HFFc6 (cell line): ENCODE data around the gene NPDC1. TPM values are rescaled to one million over a fixed set of nuclear protein-coding genes. Genes with fewer than 3 reads are reported as not detected.
A peak's percentile ranks its signal among the peaks of the same experiment; 100 is the strongest.
"Not testable (repeated sequence)": the region's sequence is repeated elsewhere in the genome, so short reads cannot be mapped to it uniquely, and the experiment has no call there.

Source experiments
- DNase-seq: peaks from one replicate; pipeline ENCODE4 v3.0.0-alpha.2; 2018
- H3K27ac Mint-ChIP-seq: 2 replicates; pipeline ENCODE4 v1.8.0; 2020; ENCODE audit warnings: mild to moderate bottlenecking, mixed read lengths
- H3K27me3 Mint-ChIP-seq: 2 replicates; pipeline ENCODE4 v1.8.0; 2021; ENCODE audit warnings: mild to moderate bottlenecking, moderate library complexity, mixed read lengths; ENCODE audit not compliant: insufficient read depth
- H3K36me3 Mint-ChIP-seq: 2 replicates; pipeline ENCODE4 v1.8.0; 2021; ENCODE audit warnings: low read depth, mixed read lengths
- H3K4me1 Mint-ChIP-seq: 2 replicates; pipeline ENCODE4 v1.8.0; 2020; ENCODE audit warnings: low read depth, mixed read lengths
- H3K4me3 Mint-ChIP-seq: 2 replicates; pipeline ENCODE4 v1.8.0; 2020; ENCODE audit warnings: mild to moderate bottlenecking, moderate library complexity, mixed read lengths
- H3K9me3 Mint-ChIP-seq: 2 replicates; pipeline ENCODE4 v1.8.0; 2020; ENCODE audit warnings: mild to moderate bottlenecking, mixed read lengths
- total RNA-seq, 6 experiments: library from RNA; stranded (reverse); fragmentation: NEBNext Ultra II Directional; extraction: Animal tissue kit (Norgen Biotek cat#: 25700); gene quantifications; 2 replicates in 1 of 6; 3 replicates in 5 of 6; pipeline ENCODE4 v1.2.3, GENCODE V29; 2021
- TF ChIP-seq, protein P1 (sequence below): fragments of 200-600 bp; sonication (generic); IDR thresholded peaks from 2 replicates; pipeline ENCODE4 v1.5.0; 2021; ENCODE audit warnings: antibody characterized with exemption, mild to moderate bottlenecking

NPDC1 gene
- total RNA-seq, 6 experiments from 2014 or later: 112 to 197 (median 119) TPM

DNA sequence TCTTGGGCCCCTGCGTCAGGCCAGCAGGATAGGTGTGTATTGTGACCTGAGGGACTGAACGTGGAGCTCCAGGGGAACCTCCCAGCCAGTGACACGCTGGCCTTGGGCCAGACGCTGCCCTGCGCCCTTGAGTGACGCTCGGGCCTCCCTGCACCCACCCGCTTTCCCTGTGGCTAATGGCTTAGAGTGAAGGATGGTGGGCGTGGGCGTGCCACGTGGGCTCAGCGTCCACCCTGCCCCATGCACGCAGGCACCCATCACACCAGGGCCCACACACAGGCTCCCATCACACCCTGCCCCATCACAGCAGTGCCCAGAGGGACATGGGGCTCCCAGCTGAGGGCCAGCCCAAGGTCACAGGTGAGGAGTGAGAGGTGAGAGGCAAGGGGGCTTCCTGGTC, 8.9 kb downstream of the NPDC1 start:
- no peak for DNase-seq
- TF ChIP-seq, protein P1, sequence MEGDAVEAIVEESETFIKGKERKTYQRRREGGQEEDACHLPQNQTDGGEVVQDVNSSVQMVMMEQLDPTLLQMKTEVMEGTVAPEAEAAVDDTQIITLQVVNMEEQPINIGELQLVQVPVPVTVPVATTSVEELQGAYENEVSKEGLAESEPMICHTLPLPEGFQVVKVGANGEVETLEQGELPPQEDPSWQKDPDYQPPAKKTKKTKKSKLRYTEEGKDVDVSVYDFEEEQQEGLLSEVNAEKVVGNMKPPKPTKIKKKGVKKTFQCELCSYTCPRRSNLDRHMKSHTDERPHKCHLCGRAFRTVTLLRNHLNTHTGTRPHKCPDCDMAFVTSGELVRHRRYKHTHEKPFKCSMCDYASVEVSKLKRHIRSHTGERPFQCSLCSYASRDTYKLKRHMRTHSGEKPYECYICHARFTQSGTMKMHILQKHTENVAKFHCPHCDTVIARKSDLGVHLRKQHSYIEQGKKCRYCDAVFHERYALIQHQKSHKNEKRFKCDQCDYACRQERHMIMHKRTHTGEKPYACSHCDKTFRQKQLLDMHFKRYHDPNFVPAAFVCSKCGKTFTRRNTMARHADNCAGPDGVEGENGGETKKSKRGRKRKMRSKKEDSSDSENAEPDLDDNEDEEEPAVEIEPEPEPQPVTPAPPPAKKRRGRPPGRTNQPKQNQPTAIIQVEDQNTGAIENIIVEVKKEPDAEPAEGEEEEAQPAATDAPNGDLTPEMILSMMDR: no peak
- Mint-ChIP-seq H3K36me3 (no peaks in the 10 kb centered on the region), H3K4me1 (no peaks in the 10 kb centered on the region), H3K27ac (no peak overlapping the region), H3K27me3 (no peaks in the 10 kb centered on the region; the same call in 1 of the 2 replicates), H3K4me3 (no peak overlapping the region), H3K9me3 (no peaks in the 10 kb centered on the region)

DNA sequence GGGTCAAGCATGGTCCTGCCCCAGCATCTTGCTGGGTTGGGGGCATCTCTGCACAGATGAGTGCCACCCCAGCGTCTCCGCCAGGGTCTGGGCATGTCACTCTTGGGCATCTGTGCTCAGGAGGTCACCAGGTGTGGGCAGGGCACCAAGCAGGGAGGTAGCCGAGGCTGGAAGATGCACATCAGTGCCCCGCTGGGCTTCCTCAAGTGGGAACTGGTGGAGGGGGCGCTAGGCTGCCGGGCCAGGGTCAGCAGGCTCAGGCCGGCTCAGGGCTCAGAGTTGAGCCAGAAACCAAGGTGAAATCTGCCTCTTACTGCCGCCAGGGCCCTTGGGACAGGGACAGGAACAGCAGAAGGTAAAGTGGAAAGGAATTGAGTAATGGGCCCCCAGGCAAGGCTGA, 10.0 kb downstream of the NPDC1 start:
- Mint-ChIP-seq H3K4me1 (no peaks in the 10 kb centered on the region), H3K36me3 (no peaks in the 10 kb centered on the region), H3K27me3 (no peaks in the 10 kb centered on the region; the same call in 1 of the 2 replicates), H3K4me3 (no peak overlapping the region), H3K9me3 (no peaks in the 10 kb centered on the region), H3K27ac (no peak overlapping the region)
- no peak for DNase-seq
- TF ChIP-seq, protein P1: no peak

DNA sequence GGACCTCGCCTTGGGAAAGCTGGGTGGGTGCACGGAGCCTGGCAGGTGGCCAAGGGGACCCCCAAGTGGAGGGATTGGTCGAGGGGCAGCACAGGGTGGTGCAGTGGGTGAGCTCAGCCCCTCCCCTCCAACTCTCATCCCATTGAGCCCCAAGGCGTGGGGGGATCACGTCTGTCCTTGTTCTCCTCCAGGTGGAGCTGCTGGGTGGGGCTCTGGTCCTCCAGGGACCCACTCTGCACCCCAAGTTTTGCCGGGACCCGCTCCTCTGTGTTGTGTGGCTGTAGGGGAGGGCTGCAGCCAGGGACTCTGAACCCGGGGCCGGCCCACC, 10.5 kb downstream of the NPDC1 start:
- TF ChIP-seq, protein P1: peak; percentile 60
- H3K27me3 Mint-ChIP-seq: no peaks in the 10 kb centered on the region; the same call in 1 of the 2 replicates

DNA sequence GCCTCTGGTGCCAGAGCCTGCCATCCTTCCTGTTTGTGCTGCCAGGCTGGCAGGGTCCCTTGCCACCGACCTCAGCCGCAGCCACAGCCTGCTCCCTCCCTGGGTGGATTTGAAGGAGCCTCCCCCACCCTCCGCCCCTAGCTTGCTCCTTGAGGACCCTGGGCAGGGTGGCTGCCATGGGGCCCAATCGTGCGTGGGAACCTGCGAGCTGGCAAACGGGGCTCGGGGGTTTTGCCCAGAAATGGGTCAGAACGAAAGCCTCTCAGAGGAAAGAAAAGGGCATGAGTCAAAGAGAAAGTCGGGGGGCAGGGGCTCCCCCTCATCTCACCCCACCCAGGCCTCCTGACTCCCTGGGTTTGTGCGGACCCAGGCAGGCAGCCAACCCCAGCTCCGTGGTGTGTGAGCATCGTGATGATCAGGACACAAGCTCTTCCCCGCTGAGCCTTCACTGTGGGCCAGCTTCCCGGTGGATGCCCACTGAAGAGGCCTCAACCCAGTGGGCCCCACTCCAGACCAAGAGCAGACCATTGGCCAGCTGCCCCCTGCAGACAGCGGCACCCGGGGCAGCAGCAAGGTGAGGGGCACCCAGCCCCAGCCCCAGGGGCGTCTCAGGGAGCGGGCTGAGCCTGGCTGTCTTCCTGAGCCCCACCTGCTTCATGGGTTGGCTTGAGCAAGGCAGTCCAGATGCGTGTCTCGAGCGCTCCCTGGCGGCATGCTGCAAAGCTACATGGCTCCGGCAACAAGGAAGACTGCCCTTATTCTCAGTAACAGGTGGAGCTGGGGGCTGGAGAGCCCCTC, 11.1 kb downstream of the NPDC1 start:
- Mint-ChIP-seq H3K27ac (no peak overlapping the region), H3K4me1 (no peaks in the 10 kb centered on the region), H3K4me3 (no peak overlapping the region), H3K36me3 (no peaks in the 10 kb centered on the region), H3K27me3 (no peaks in the 10 kb centered on the region; the same call in 1 of the 2 replicates), H3K9me3 (no peaks in the 10 kb centered on the region)
- TF ChIP-seq, protein P1: peak; percentile 89
- peak; percentile 65 for DNase-seq

More for the DNA sequence above, 10.5 kb downstream of the NPDC1 start:
- Mint-ChIP-seq H3K36me3 (no peaks in the 10 kb centered on the region), H3K4me3 (no peak overlapping the region), H3K27ac (no peak overlapping the region), H3K4me1 (no peaks in the 10 kb centered on the region), H3K9me3 (no peaks in the 10 kb centered on the region)
- DNase-seq: no peak

DNA sequence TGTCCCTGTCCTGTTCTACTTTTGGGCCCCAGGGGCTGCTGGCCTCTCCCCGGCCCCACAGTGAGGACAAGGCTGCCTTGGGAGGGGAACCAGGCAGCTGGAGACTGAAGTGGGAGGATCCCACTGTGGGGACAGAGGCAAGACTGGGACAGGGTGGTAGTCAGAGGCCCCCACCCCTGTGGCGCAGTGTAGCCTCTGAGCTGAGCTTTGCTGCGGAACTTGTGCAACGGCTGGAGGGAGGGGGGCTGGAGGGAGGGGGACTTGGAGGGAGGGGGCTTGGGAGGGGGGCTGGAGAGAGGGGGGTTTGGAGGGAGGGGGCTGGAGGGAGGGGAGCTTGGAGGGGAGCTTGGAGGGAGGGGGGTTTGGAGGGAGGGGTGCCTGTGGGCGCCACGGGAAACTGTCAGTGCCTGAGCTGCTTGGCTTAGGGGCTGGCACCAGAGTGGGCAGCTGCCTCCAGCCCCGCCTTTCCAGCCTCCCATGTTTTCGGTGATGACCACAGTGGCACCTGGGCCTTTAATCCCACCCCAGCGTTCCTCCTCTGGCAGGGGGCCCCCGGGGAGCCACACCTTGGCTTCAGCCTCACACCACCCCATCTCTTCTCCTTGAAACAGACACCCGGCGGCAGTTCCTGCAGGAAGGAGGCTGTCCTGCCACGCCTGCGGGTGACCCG, 11.8 kb downstream of the NPDC1 start:
- Mint-ChIP-seq H3K4me1 (no peaks in the 10 kb centered on the region), H3K27me3 (no peaks in the 10 kb centered on the region; the same call in 1 of the 2 replicates), H3K36me3 (no peaks in the 10 kb centered on the region), H3K27ac (no peak overlapping the region), H3K4me3 (no peak overlapping the region), H3K9me3 (no peaks in the 10 kb centered on the region)
- no peak for DNase-seq
- TF ChIP-seq, protein P1: no peak

DNA sequence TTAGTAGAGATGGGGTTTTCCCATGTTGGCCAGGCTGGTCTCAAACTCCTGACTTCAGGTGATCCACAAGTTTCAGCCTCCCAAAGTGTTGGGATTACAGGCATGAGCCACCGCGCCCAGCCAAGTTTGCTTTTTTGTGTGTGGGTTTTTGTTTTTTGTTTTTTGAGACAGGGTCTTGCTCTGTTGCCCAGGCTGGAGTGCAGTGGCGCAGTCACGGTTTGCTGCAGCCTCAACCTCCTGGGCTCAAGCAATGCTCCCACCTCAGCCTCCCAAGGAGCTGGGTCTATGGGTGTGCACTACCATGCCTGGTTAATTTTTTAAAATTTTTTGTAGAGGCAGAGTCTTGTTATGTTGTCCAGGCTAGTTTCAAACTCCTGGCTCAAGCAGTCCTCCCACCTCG, 12.5 kb downstream of the NPDC1 start:
- DNase-seq, H3K4me1 Mint-ChIP-seq, H3K27ac Mint-ChIP-seq: not testable (repeated sequence)

More for the DNA sequence above, 12.5 kb downstream of the NPDC1 start:
- H3K27me3 Mint-ChIP-seq, H3K4me3 Mint-ChIP-seq, H3K9me3 Mint-ChIP-seq, H3K36me3 Mint-ChIP-seq: not testable (repeated sequence)
